ENCODE measurements around the gene PLD4.

Gene PLD4

GRCh38 chr14:104928391-104929133 lies 3.9 kb downstream of the PLD4 start:
- no peak for DNase-seq (ENCODE audit: low read depth in 3 of 3)

GRCh38 chr14:104929268-104930230 lies 4.9 kb downstream of the PLD4 start:
- no peak for DNase-seq (ENCODE audit: low read depth in 3 of 3)

GRCh38 chr14:104930526-104931303 lies 6.0 kb downstream of the PLD4 start:
- no peak for DNase-seq (ENCODE audit: low read depth in 3 of 3)

GRCh38 chr14:104931304-104931770 lies 6.7 kb downstream of the PLD4 start:
- DNase-seq (ENCODE audit: low read depth in 3 of 3) = no peak

GRCh38 chr14:104931771-104932675 lies 7.3 kb downstream of the PLD4 start:
- no peak for DNase-seq (ENCODE audit: low read depth in 3 of 3)

- DNase-seq (ENCODE audit: low read depth in 3 of 3) = peak; percentile 79 to 86 (median 84)
These were observed 8.3 kb downstream of the PLD4 start for GRCh38 chr14:104932676-104933631.

GRCh38 chr14:104933746-104934733 lies 9.4 kb downstream of the PLD4 start:
- no peak for DNase-seq (ENCODE audit: low read depth in 3 of 3)

GRCh38 chr14:104935026-104935650 lies 10.5 kb downstream of the PLD4 start:
- no peak for DNase-seq (ENCODE audit: low read depth in 3 of 3)

- DNase-seq (ENCODE audit: low read depth in 3 of 3) = no peak
These were observed 11.3 kb downstream of the PLD4 start for GRCh38 chr14:104935955-104936354.

- no peak for DNase-seq (ENCODE audit: low read depth in 3 of 3)
These were observed 11.9 kb downstream of the PLD4 start for GRCh38 chr14:104936361-104937155.

- DNase-seq (ENCODE audit: low read depth in 3 of 3) = no peak
These were observed 12.5 kb downstream of the PLD4 start for GRCh38 chr14:104937161-104937560.

- no peak for DNase-seq (ENCODE audit: low read depth in 3 of 3)
These were observed 13.2 kb downstream of the PLD4 start for GRCh38 chr14:104937694-104938365.

- no peak for DNase-seq (ENCODE audit: low read depth in 3 of 3)
These were observed 13.8 kb downstream of the PLD4 start for GRCh38 chr14:104938436-104938835.

GRCh38 chr14:104938960-104939359 lies 14.3 kb downstream of the PLD4 start:
- no peak for DNase-seq (ENCODE audit: low read depth in 3 of 3)

- no peak for DNase-seq (ENCODE audit: low read depth in 3 of 3)
These were observed 15.2 kb downstream of the PLD4 start for GRCh38 chr14:104939666-104940410.
